Retinal pigment epithelial cell (primary cell): ENCODE measurements around the gene SCTR.

Experiments
- DNase-seq: peaks from one replicate; pipeline ENCODE4 v3.0.0-alpha.2; 2010; ENCODE audit warnings: low read depth
- H3K4me3 ChIP-seq: 2 replicates; pipeline ENCODE4 v1.5.1; 2011; ENCODE audit warnings: mild to moderate bottlenecking, low read length, control low read depth, moderate library complexity
- TF ChIP-seq, protein P1 (sequence below): conservative IDR thresholded peaks from 2 replicates; pipeline ENCODE4 v1.5.1; 2011; ENCODE audit warnings: low read depth, low read length, control low read depth, inconsistent platforms

The SCTR gene

DNA sequence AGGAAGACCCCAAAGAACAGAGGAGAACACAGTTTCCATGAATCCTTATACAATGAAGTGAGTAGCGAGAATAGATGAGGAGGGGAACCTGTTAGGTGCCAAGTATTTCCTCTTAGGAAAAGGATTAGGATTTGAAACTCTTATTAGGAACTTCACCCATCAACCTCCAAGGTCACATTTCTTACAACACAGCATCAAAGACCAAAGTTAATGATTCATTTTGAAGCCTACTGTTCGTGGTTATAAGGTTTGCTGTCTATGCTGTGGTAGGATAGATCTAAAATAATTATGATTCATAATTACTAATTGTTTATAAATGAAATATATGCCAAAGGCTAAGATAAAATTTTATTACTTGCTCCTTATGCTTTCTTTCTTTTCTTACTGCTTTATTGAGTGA, 26.1 kb upstream of the SCTR start:
- DNase-seq = no peak
- H3K4me3 ChIP-seq = no peak overlapping the region
- TF ChIP-seq, protein P1, sequence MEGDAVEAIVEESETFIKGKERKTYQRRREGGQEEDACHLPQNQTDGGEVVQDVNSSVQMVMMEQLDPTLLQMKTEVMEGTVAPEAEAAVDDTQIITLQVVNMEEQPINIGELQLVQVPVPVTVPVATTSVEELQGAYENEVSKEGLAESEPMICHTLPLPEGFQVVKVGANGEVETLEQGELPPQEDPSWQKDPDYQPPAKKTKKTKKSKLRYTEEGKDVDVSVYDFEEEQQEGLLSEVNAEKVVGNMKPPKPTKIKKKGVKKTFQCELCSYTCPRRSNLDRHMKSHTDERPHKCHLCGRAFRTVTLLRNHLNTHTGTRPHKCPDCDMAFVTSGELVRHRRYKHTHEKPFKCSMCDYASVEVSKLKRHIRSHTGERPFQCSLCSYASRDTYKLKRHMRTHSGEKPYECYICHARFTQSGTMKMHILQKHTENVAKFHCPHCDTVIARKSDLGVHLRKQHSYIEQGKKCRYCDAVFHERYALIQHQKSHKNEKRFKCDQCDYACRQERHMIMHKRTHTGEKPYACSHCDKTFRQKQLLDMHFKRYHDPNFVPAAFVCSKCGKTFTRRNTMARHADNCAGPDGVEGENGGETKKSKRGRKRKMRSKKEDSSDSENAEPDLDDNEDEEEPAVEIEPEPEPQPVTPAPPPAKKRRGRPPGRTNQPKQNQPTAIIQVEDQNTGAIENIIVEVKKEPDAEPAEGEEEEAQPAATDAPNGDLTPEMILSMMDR = no peak

DNA sequence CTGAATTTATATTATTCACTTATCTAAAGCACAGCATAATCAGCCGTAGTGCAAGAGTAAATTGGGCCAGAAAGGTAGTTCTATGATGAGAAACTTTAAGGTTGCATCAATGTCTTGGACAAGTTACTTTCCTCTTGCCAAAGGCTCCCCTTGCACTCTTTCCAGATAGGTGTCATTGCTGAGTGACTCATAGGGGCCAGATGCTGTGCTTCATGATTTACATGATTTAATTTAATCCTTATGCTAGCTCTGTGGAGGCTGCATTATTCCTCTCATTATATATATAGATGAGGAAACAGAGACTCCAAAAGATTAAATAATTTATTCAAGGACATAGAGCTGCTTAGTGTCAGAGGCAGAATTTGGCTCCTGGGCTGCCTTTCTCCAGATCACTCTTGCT, 25.0 kb upstream of the SCTR start:
- H3K4me3 ChIP-seq = no peak overlapping the region
- TF ChIP-seq, protein P1 = no peak
- no peak for DNase-seq

DNA sequence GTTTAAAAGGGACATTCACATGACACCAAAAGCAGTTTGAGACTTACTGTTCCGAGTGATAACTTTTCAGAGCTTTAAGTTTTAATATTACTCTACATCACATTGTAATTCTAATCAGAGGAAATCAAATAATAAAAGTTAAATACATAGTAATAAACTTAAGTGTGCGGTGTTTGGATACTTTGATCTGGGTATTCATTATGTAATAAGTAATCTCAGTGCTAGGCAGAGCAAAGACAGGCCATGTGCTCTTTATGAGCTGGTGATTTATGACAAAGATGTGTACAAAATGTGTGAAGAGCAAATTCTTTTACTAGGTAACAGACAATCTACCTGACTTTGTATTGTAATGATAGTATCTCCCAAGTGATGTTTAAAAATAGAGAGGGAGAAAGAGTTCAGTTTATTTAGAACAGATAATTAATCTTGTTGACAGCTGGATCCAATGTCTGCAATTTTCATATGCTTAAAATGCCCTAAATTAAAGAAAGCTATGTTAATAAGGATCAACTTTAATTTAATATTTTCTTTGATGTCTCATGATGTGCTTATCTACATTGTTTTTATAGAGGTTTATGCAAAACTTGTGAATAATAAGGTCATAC, 24.3 kb upstream of the SCTR start:
- TF ChIP-seq, protein P1 = no peak
- H3K4me3 ChIP-seq = no peak overlapping the region
- no peak for DNase-seq

DNA sequence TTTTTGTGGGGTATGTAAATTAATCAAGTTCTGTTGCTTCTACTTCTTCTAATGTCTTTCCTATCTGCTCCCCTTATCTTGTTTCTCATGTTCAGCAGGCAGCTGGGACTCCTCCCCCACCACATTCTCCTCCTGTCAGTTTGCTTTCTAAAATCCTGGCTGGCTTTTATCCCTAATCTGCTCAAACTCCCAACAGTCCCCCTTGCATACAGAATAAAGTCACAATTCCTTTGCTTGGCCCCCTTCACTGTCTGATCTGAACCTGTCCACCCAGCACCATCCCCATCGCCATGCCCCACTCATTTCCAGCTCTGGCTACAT, 22.1 kb upstream of the SCTR start:
- no peak for DNase-seq
- TF ChIP-seq, protein P1 = no peak
- no peak overlapping the region for H3K4me3 ChIP-seq

DNA sequence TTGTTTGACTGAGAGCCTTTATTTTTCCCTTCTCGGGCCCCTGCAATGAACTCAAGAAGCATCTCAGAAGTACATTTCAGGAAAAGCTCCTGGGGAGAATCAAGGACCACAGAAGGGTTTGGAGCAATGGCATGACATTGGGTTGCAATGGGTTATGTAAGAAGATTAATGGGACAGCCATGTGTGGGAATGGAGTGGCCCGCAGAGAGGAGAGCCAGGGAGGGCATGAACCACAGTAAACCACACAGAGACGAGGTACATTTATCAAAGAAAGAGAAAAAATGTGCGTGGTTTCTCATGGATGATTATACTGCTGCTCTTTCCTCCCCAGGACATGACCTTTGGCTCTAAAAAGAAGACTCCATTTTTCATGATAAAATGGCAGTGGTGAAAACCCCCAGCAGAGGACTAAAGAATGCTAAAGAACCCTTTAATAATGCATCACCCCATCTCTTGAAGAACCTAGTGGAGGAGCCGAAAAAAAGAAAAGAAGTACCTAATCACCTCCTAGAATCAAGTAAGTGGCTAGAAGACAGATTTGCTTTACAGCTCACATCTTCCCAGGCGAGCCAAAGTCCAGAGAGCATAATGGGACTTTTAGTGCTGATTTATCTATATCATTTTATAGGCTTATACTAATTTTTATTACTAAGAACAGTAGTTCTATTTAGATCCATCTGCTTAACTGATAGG, 21.6 kb upstream of the SCTR start:
- TF ChIP-seq, protein P1 = no peak
- H3K4me3 ChIP-seq = no peak overlapping the region
- DNase-seq = no peak

DNA sequence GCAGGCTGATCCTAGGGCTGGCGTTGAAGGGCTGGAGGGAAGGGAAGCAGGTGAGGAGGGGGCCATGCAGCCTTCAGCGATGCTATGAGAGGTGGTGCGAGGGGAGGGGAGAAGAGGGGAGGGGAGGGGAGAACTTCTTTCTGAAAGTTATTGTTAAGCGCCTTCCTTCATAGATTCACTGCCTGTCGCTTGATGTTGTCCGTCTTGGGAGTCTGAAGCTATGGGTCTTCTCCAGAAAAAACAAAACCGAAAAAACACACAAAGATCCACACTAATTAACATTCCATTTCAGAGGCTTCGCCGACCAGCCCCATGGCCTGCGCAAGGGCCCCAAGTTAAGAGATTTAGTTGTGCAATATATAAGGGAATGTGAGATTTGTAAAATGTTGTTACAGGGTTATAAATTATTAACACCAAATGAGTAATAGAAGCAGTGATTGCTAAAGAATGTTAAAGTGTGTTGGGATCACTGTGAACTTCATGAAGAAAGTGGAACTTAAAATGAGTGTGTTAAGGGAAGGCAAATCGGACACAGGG, 20.7 kb upstream of the SCTR start:
- H3K4me3 ChIP-seq = peak overlapping the region; percentile 74
- TF ChIP-seq, protein P1 = no peak
- no peak for DNase-seq
